Peyer's patch (tissue), 4 donors: ENCODE measurements around the gene FRAT1. TPM values are rescaled to one million over a fixed set of nuclear protein-coding genes. Genes with fewer than 3 reads are reported as not detected.

Source experiments
- DNase-seq, 3 donors: peaks; one replicate each; pipeline ENCODE4 v3.0.0-alpha.2; 2017 to 2019
- H3K27ac ChIP-seq, 4 donors: fragments of 200-600 bp; sonication (generic); one replicate each; pipeline ENCODE4 v1.5.1; 2016 to 2019
- H3K27me3 ChIP-seq, 2 donors: fragments of 200-600 bp; sonication (generic); one replicate each; pipeline ENCODE4 v1.5.1; 2019
- H3K36me3 ChIP-seq, 3 donors: fragments of 200-600 bp; sonication (generic); one replicate each; pipeline ENCODE4 v1.5.1; 2016 to 2019
- H3K4me1 ChIP-seq, 4 donors: fragments of 200-600 bp; sonication (generic); one replicate each; pipeline ENCODE4 v1.5.1; 2016 to 2019
- H3K4me3 ChIP-seq, 4 donors: fragments of 200-600 bp; sonication (generic); 1 replicate in 3 of 4; 2 replicates in 1 of 4; pipeline ENCODE4 v1.5.1; 2016 to 2019; ENCODE audit warnings: mild to moderate bottlenecking in 1 of 4
- H3K9me3 ChIP-seq, 4 donors: fragments of 200-600 bp; sonication (generic); one replicate each; pipeline ENCODE4 v1.5.1; 2016 to 2019; ENCODE audit warnings: mild to moderate bottlenecking in 1 of 4
- CTCF ChIP-seq, 6 experiments: fragments of 450-650 bp in 4 of 6; fragments of 200-600 bp in 2 of 6; sonication (generic) in 1 of 6; IDR thresholded peaks; one replicate each; pipeline ENCODE4 v1.5.1; 2017 to 2019; ENCODE audit warnings: antibody characterized with exemption in 6 of 6, mild to moderate bottlenecking in 3 of 6, moderate library complexity in 1 of 6
- POLR2A ChIP-seq, 2 donors: fragments of 450-650 bp; IDR thresholded peaks; one replicate each; pipeline ENCODE4 v1.5.1; 2017; ENCODE audit warnings: antibody characterized with exemption in 2 of 2, mild to moderate bottlenecking in 2 of 2, moderate library complexity in 2 of 2
- total RNA-seq, 4 donors: library from RNA; depleted of rRNA; stranded (reverse); fragments of >200 nt; gene quantifications; one replicate each; pipeline ENCODE4 v1.1.0, GENCODE V29; 2016

The FRAT1 gene
- total RNA-seq, 4 donors from 2014 or later = 1.7 to 9.7 (median 6.9) TPM

- Histone ChIP-seq H3K27ac (peak within 1 kb of the TSS; percentile 95 to 97 (median 96)), H3K9me3 (no peaks in the 10 kb centered on the region)
These were observed 26.8 kb upstream of the FRAT1 start, which contains the start of gene ARHGAP19 for GRCh38 chr10:97292097-97292861. ARHGAP19 (minus strand) TSS chr10:97292637; CDS start chr10:97292627, 10 bp downstream.

GRCh38 chr10:97292862-97293198 lies 26.2 kb upstream of the FRAT1 start:
- Histone ChIP-seq H3K4me3 (no peak overlapping the region), H3K27ac (no peak overlapping the region)
- TF ChIP-seq CTCF (IDR thresholded peaks at IDR 0.05) (no peak), POLR2A (IDR thresholded peaks at IDR 0.05) (no peak)

More at GRCh38 chr10:97292097-97292861, 26.8 kb upstream of the FRAT1 start, which contains the start of gene ARHGAP19:
- peak in 2 of 6 experiments; percentile 24 to 35 for TF ChIP-seq CTCF (IDR thresholded peaks at IDR 0.05)
- TF ChIP-seq POLR2A (IDR thresholded peaks at IDR 0.05) = peak; percentile 63 to 86
- H3K36me3 ChIP-seq = peaks cover 0 to 4% (median 0%) of the 10 kb centered on the region in 3 donors
- peak within 1 kb of the TSS; percentile 84 to 98 (median 92) for H3K4me3 ChIP-seq
- H3K4me1 ChIP-seq = peaks cover 0 to 10% (median 5%) of the 10 kb centered on the region in 4 donors
- peak; percentile 91 to 98 (median 92) for DNase-seq
- no peaks in the 10 kb centered on the region for H3K27me3 ChIP-seq

GRCh38 chr10:97297556-97298222 lies 21.4 kb upstream of the FRAT1 start:
- no peak overlapping the region for H3K27ac ChIP-seq
- DNase-seq = no peak
- no peak for TF ChIP-seq POLR2A (IDR thresholded peaks at IDR 0.05)
- no peak for TF ChIP-seq CTCF (IDR thresholded peaks at IDR 0.05)

More at GRCh38 chr10:97292862-97293198, 26.2 kb upstream of the FRAT1 start:
- peaks cover 0 to 10% (median 5%) of the 10 kb centered on the region in 4 donors for H3K4me1 ChIP-seq
- no peaks in the 10 kb centered on the region for H3K9me3 ChIP-seq
- no peaks in the 10 kb centered on the region for H3K36me3 ChIP-seq
- H3K27me3 ChIP-seq = no peaks in the 10 kb centered on the region
- no peak for DNase-seq

GRCh38 chr10:97298223-97298571 lies 20.9 kb upstream of the FRAT1 start:
- no peak overlapping the region for H3K27ac ChIP-seq
- TF ChIP-seq CTCF (IDR thresholded peaks at IDR 0.05) = no peak
- no peak for TF ChIP-seq POLR2A (IDR thresholded peaks at IDR 0.05)
- no peak overlapping the region for H3K4me3 ChIP-seq
- no peaks in the 10 kb centered on the region for H3K27me3 ChIP-seq
- no peaks in the 10 kb centered on the region for H3K9me3 ChIP-seq
- no peaks in the 10 kb centered on the region for H3K36me3 ChIP-seq
- DNase-seq = no peak
- H3K4me1 ChIP-seq = no peaks in the 10 kb centered on the region

More at GRCh38 chr10:97297556-97298222, 21.4 kb upstream of the FRAT1 start:
- Histone ChIP-seq H3K9me3 (no peaks in the 10 kb centered on the region), H3K27me3 (no peaks in the 10 kb centered on the region), H3K36me3 (no peaks in the 10 kb centered on the region), H3K4me3 (no peak overlapping the region), H3K4me1 (no peaks in the 10 kb centered on the region)

GRCh38 chr10:97300980-97301379 lies 18.1 kb upstream of the FRAT1 start:
- Histone ChIP-seq H3K4me3 (no peak overlapping the region), H3K9me3 (no peaks in the 10 kb centered on the region), H3K36me3 (no peaks in the 10 kb centered on the region), H3K4me1 (no peaks in the 10 kb centered on the region), H3K27me3 (no peaks in the 10 kb centered on the region), H3K27ac (no peak overlapping the region)
- TF ChIP-seq POLR2A (IDR thresholded peaks at IDR 0.05) = no peak
- TF ChIP-seq CTCF (IDR thresholded peaks at IDR 0.05) = no peak
- no peak for DNase-seq
